ENCODE data around the gene ALDH2.

Gene ALDH2

GRCh38 chr12:111840807-111841206 lies 74.1 kb downstream of the ALDH2 start:
- Histone ChIP-seq H3F3A (ENCODE audit: control insufficient read depth, insufficient read depth) (no peaks in the 10 kb centered on the region), H3K27ac (ENCODE audit: low read depth, low read length) (no peak overlapping the region), H3K4me1 (ENCODE audit: control insufficient read depth, low read length) (peaks cover 28% of the 10 kb centered on the region), H3K4me2 (ENCODE audit: low read length) (peak overlapping the region; percentile 78), H3K79me2 (ENCODE audit: control insufficient read depth, low read length) (peaks cover 72% of the 10 kb centered on the region), H4K20me1 (ENCODE audit: control insufficient read depth, insufficient read depth, low read depth, low read length) (no peaks in the 10 kb centered on the region), H3K9me3 (ENCODE audit: control insufficient read depth, insufficient read depth, low read length) (no peaks in the 10 kb centered on the region), H3K4me3 (ENCODE audit: low read length) (peak overlapping the region; percentile 93), H3K9me2 (replicated peaks; ENCODE audit: control insufficient read depth, low read length) (no peaks in the 10 kb centered on the region), H3K36me3 (ENCODE audit: control insufficient read depth, low read length) (peaks cover 52% of the 10 kb centered on the region), H3K27me3 (ENCODE audit: control insufficient read depth, low read length) (no peaks in the 10 kb centered on the region)
- no peak for TF ChIP-seq EZH2phosphoT487 (IDR thresholded peaks at IDR 0.05; ENCODE audit: borderline replicate concordance, low read length)
- no peak for TF ChIP-seq CTCF (IDR thresholded peaks at IDR 0.05; ENCODE audit: low read depth, low read length, poor library complexity, severe bottlenecking)

- Histone ChIP-seq H3K27ac (ENCODE audit: low read depth, low read length) (peak overlapping the region; percentile 52), H3K9me2 (replicated peaks; ENCODE audit: control insufficient read depth, low read length) (no peaks in the 10 kb centered on the region), H3K9me3 (ENCODE audit: control insufficient read depth, insufficient read depth, low read length) (no peaks in the 10 kb centered on the region), H3K4me3 (ENCODE audit: low read length) (peak overlapping the region; percentile 93), H3F3A (ENCODE audit: control insufficient read depth, insufficient read depth) (no peaks in the 10 kb centered on the region), H3K4me2 (ENCODE audit: low read length) (peak overlapping the region; percentile 78), H3K36me3 (ENCODE audit: control insufficient read depth, low read length) (peaks cover 57% of the 10 kb centered on the region), H3K27me3 (ENCODE audit: control insufficient read depth, low read length) (no peaks in the 10 kb centered on the region), H4K20me1 (ENCODE audit: control insufficient read depth, insufficient read depth, low read depth, low read length) (no peaks in the 10 kb centered on the region), H3K79me2 (ENCODE audit: control insufficient read depth, low read length) (peaks cover 77% of the 10 kb centered on the region), H3K4me1 (ENCODE audit: control insufficient read depth, low read length) (peaks cover 28% of the 10 kb centered on the region)
- TF ChIP-seq CTCF (IDR thresholded peaks at IDR 0.05; ENCODE audit: low read depth, low read length, poor library complexity, severe bottlenecking) (no peak), EZH2phosphoT487 (IDR thresholded peaks at IDR 0.05; ENCODE audit: borderline replicate concordance, low read length) (no peak)
Measured at GRCh38 chr12:111841236-111841749, 74.6 kb downstream of the ALDH2 start.

GRCh38 chr12:111841750-111842555 lies 75.2 kb downstream of the ALDH2 start, which contains the start of gene MAPKAPK5:
Gene MAPKAPK5 (plus strand): TSS chr12:111842228. CDS start chr12:111842734, 506 bp downstream.
- H3K4me1 ChIP-seq (ENCODE audit: control insufficient read depth, low read length) = peaks cover 28% of the 10 kb centered on the region
- TF ChIP-seq EZH2phosphoT487 (IDR thresholded peaks at IDR 0.05; ENCODE audit: borderline replicate concordance, low read length) = no peak
- no peak for TF ChIP-seq CTCF (IDR thresholded peaks at IDR 0.05; ENCODE audit: low read depth, low read length, poor library complexity, severe bottlenecking)
- peaks cover 61% of the 10 kb centered on the region for H3K36me3 ChIP-seq (ENCODE audit: control insufficient read depth, low read length)
- no peaks in the 10 kb centered on the region for H4K20me1 ChIP-seq (ENCODE audit: control insufficient read depth, insufficient read depth, low read depth, low read length)
- peak within 1 kb of the TSS; percentile 78 for H3K4me2 ChIP-seq (ENCODE audit: low read length)
- no peaks in the 10 kb centered on the region for H3K9me2 ChIP-seq (replicated peaks; ENCODE audit: control insufficient read depth, low read length)
- H3K79me2 ChIP-seq (ENCODE audit: control insufficient read depth, low read length) = peaks cover 84% of the 10 kb centered on the region
- peak within 1 kb of the TSS; percentile 93 for H3K4me3 ChIP-seq (ENCODE audit: low read length)
- H3K27me3 ChIP-seq (ENCODE audit: control insufficient read depth, low read length) = no peaks in the 10 kb centered on the region
- H3K27ac ChIP-seq (ENCODE audit: low read depth, low read length) = peak within 1 kb of the TSS; percentile 52
- H3F3A ChIP-seq (ENCODE audit: control insufficient read depth, insufficient read depth) = no peaks in the 10 kb centered on the region
- H3K9me3 ChIP-seq (ENCODE audit: control insufficient read depth, insufficient read depth, low read length) = no peaks in the 10 kb centered on the region

All from DOHH2 (cell line).